BLaER1 treated with 17β-estradiol and CSF1 and Interleukin-3, amounts not matched to agents 10 nM and 100 nM (cell line): ENCODE measurements around the gene NRGN.

Source experiments
- H3K27ac ChIP-seq, 11 experiments: shearing (Covaris generic); formaldehyde crosslinking; 2 replicates each; pipeline ENCODE4 v1.8.1; 2022
- H3K27me3 ChIP-seq, 11 experiments: shearing (Covaris generic); formaldehyde crosslinking; 2 replicates each; pipeline ENCODE4 v1.8.1; 2022
- H3K36me3 ChIP-seq, 11 experiments: shearing (Covaris generic); formaldehyde crosslinking; 2 replicates each; pipeline ENCODE4 v1.8.1; 2022
- H3K4me1 ChIP-seq, 10 experiments: shearing (Covaris generic); formaldehyde crosslinking; 2 replicates each; pipeline ENCODE4 v1.8.1; 2022
- H3K4me2 ChIP-seq, 11 experiments: shearing (Covaris generic); formaldehyde crosslinking; 2 replicates each; pipeline ENCODE4 v1.8.1; 2022
- H3K4me3 ChIP-seq, 10 experiments: shearing (Covaris generic); formaldehyde crosslinking; 2 replicates each; pipeline ENCODE4 v1.8.1; 2022
- H3K9ac ChIP-seq, 11 experiments: shearing (Covaris generic); formaldehyde crosslinking; 2 replicates each; pipeline ENCODE4 v1.8.1; 2022
- H3K9me3 ChIP-seq, 11 experiments: shearing (Covaris generic); formaldehyde crosslinking; replicated peaks in 1 of 11; 2 replicates each; pipeline ENCODE4 v1.8.1; 2022
- H4K20me1 ChIP-seq, 11 experiments: shearing (Covaris generic); formaldehyde crosslinking; 2 replicates each; pipeline ENCODE4 v1.8.1; 2022
- Cebpa-rat ChIP-seq, 11 experiments: shearing (Covaris generic); IDR thresholded peaks; 2 replicates each; pipeline ENCODE4 v1.8.1; 2022

NRGN gene

DNA sequence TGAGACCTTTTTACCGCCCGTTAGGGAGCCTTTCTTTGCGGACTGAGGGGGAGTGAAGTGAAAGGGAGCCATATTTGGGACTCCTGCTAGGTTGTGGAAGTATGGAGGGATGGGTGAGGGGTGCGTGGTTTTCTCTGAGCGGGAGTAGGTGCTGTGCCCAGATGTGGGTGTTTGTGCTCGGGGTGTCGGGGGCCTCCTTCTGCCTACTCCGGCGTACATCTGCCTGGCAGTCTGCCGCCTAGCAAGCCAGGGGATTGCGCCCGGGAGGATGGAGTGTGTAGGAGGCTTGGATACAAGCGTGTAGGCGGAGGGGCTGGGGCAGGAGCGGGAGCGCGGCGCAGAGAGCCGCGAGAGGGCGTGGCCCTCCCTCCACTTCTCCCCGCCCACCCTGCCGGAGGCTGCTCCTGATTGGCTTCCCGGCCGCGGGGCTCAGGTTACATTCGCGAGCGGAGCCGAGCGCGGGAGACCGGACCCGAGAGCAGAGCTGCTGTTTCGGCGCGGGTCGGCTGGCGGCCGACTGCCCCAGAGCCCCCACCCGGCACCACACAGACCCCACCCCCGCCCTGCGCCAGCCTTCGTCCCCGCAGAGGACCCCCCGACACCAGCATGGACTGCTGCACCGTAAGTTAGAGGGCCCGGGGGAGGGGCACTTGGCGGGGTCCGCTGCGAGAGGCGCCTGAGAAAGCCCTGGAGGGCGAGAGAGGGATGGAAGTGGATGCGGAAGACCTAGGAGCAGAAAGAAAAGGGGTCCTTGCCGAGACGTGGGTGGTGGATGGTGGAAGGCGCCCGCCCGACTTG is at the start of gene NRGN:
Gene NRGN, plus strand, starts transcription at position 464 of the 798 bp plus-strand sequence. Its CDS starts 143 bp downstream, at position 607.
- TF ChIP-seq Cebpa-rat (IDR thresholded peaks at IDR 0.05) = no peak
- peak within 1 kb of the TSS; percentile 64 to 78 (median 74); a peak in 21 of 22 replicates for H3K9ac ChIP-seq
- H3K9me3 ChIP-seq = no peaks in the 10 kb centered on the region
- peaks cover 0 to 40% (median 16%) of the 10 kb centered on the region in 11 experiments; a peak in 10 of 22 replicates for H4K20me1 ChIP-seq
- peaks cover 0 to 5% (median 0%) of the 10 kb centered on the region in 11 experiments; a peak in 1 of 22 replicates for H3K27me3 ChIP-seq
- H3K36me3 ChIP-seq = peaks cover 0 to 6% (median 0%) of the 10 kb centered on the region in 11 experiments; a peak in 2 of 22 replicates
- H3K27ac ChIP-seq = peak within 1 kb of the TSS in 7 of 11 experiments; percentile 26 to 72 (median 52); a peak in 13 of 22 replicates
- peak within 1 kb of the TSS; percentile 64 to 81 (median 71) for H3K4me3 ChIP-seq
- peak within 1 kb of the TSS; percentile 84 to 98 (median 93) for H3K4me2 ChIP-seq
- H3K4me1 ChIP-seq = peaks cover 45 to 72% (median 52%) of the 10 kb centered on the region in 10 experiments

DNA sequence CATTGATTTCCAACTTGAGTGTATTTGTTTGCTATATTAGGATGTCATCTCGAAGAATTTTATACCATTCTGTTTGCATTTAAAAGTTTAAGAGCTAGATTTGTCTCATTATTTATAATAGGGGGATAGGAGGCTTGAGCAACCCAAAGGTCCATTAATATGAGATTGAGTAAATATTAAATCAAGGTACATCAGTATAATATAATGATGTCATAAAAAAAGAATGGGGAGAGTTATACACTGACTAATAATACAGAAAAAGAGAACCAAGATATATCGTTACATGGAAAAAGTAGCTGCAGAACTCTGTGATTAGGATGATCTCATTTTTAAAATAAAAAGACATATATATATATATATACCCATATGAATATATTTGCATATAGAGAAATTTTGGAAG is 46.6 kb upstream of the NRGN start:
- Histone ChIP-seq H3K9me3 (peaks cover 0 to 7% (median 0%) of the 10 kb centered on the region in 11 experiments; a peak in 6 of 22 replicates), H3K36me3 (no peaks in the 10 kb centered on the region), H3K27ac (no peak overlapping the region), H4K20me1 (no peaks in the 10 kb centered on the region), H3K4me1 (no peaks in the 10 kb centered on the region), H3K9ac (no peak overlapping the region), H3K4me2 (no peak overlapping the region), H3K4me3 (no peak overlapping the region), H3K27me3 (no peaks in the 10 kb centered on the region)
- no peak for TF ChIP-seq Cebpa-rat (IDR thresholded peaks at IDR 0.05)

DNA sequence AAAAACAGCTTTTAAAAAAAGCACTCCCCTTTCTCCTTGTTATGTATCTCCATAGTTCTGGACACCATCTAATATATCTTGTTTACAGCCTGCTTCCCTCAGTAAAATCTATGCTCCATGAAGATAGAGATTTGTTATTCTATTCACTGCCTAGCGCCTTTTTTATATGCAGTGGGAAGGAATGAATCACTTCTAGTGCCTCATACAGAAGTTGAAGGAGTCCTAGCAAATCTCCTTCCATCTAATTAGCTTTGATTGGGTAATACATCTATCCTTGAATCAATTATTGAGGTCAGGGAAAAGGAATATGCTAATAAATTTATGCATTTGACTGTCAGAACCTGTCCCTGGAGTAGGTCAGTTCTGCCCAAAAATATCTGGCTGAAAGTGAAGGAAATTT is 40.2 kb upstream of the NRGN start:
- H4K20me1 ChIP-seq = no peaks in the 10 kb centered on the region
- H3K9ac ChIP-seq = no peak overlapping the region
- H3K4me2 ChIP-seq = no peak overlapping the region
- no peaks in the 10 kb centered on the region for H3K4me1 ChIP-seq
- H3K36me3 ChIP-seq = no peaks in the 10 kb centered on the region
- H3K4me3 ChIP-seq = no peak overlapping the region
- H3K27me3 ChIP-seq = no peaks in the 10 kb centered on the region
- no peak for TF ChIP-seq Cebpa-rat (IDR thresholded peaks at IDR 0.05)
- no peak overlapping the region for H3K27ac ChIP-seq
- H3K9me3 ChIP-seq = peaks cover 17 to 45% (median 35%) of the 10 kb centered on the region in 11 experiments

DNA sequence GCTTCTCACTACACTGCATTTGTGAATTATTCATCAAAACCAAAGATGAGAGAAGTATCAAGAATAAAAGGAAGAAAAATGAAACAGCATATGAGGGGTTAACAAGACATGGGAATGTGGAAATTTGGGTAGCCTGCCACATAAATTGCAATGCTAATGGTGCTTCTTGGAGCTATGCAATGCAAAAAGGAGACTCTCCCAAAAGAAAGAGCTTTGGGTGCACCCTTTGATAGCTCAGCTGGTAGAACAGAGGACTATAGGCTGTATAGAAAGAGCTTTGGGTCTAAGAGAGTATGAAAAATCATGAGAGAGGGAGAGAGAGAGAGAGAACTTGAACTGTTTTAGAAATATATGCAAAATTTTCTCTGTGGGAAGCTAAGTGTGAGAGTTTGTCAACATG is 39.7 kb upstream of the NRGN start:
- H3K9ac ChIP-seq = no peak overlapping the region
- H3K4me3 ChIP-seq = no peak overlapping the region
- no peaks in the 10 kb centered on the region for H3K4me1 ChIP-seq
- H3K36me3 ChIP-seq = no peaks in the 10 kb centered on the region
- H4K20me1 ChIP-seq = no peaks in the 10 kb centered on the region
- H3K27me3 ChIP-seq = no peaks in the 10 kb centered on the region
- peaks cover 17 to 45% (median 35%) of the 10 kb centered on the region in 11 experiments for H3K9me3 ChIP-seq
- H3K4me2 ChIP-seq = no peak overlapping the region
- TF ChIP-seq Cebpa-rat (IDR thresholded peaks at IDR 0.05) = no peak
- H3K27ac ChIP-seq = no peak overlapping the region

DNA sequence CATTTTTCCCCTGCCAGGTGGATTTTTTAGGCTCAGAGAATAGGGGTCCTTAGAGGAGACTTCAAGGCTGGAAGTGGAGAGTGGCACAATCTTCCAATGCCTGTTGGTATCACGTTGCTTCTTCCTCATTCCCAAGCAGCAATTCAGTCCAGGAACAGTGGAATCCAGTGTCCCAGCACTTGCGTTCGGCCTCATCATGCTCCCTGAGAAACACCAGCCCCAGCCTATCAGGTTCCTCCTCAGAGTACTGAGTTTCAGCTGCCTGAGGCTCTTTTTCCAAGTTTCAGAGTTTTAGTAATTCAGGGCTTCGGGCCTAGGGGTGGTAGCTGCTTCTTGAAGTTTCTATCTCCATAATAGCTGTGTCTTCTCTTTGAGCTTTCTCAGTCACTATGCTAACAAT is 31.9 kb upstream of the NRGN start:
- H3K27me3 ChIP-seq = no peaks in the 10 kb centered on the region
- H3K4me2 ChIP-seq = no peak overlapping the region
- no peak overlapping the region for H3K4me3 ChIP-seq
- no peak for TF ChIP-seq Cebpa-rat (IDR thresholded peaks at IDR 0.05)
- no peaks in the 10 kb centered on the region for H3K4me1 ChIP-seq
- no peaks in the 10 kb centered on the region for H4K20me1 ChIP-seq
- H3K36me3 ChIP-seq = no peaks in the 10 kb centered on the region
- H3K9me3 ChIP-seq = peaks cover 15 to 34% (median 27%) of the 10 kb centered on the region in 11 experiments
- H3K27ac ChIP-seq = no peak overlapping the region
- no peak overlapping the region for H3K9ac ChIP-seq

DNA sequence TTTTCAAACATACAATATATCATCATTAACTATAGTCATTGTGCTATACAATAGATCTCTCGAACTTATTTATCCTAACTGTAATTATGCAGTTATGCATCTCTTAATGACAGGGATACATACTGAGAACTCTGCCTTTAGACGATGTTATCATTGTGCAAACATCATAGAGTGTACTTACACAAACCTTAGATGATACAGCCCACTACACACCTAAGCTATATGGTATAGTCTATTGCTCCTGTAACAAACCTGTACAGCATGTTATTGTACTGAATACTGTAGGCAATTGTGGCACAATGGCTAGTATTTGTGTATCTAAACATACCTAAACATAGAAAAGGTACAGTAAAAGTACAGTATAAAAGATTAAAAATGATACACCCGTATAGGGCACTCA is 27.4 kb upstream of the NRGN start:
- H3K4me1 ChIP-seq = peaks cover 11 to 15% (median 13%) of the 10 kb centered on the region in 10 experiments
- no peak overlapping the region for H3K4me3 ChIP-seq
- no peak overlapping the region for H3K9ac ChIP-seq
- peaks cover 0 to 2% (median under 1%) of the 10 kb centered on the region in 11 experiments; a peak in 3 of 22 replicates for H4K20me1 ChIP-seq
- H3K4me2 ChIP-seq = no peak overlapping the region
- no peak overlapping the region for H3K27ac ChIP-seq
- no peaks in the 10 kb centered on the region for H3K36me3 ChIP-seq
- peaks cover 12 to 31% (median 21%) of the 10 kb centered on the region in 11 experiments for H3K27me3 ChIP-seq
- H3K9me3 ChIP-seq = peaks cover 11 to 19% (median 16%) of the 10 kb centered on the region in 11 experiments
- TF ChIP-seq Cebpa-rat (IDR thresholded peaks at IDR 0.05) = no peak

DNA sequence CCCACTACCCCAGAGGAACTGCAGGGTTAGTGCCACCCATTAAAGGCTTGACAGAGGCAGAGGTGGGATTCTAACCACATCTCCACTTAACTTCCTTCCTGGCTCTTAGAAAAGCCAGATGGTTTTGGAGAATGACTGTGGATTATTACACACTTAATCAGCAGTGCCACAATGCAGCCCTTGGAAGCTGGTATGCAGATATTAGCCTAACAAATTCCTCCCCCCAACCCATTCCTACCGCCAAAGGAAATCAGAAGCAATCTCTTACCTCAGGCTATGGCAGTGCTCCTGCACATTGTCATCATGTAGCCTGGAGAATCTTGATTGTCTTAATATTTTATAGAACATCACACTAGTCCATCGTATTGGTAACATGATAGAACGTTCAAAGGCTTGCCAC is 23.2 kb upstream of the NRGN start:
- no peak overlapping the region for H3K27ac ChIP-seq
- H3K4me2 ChIP-seq = peak overlapping the region; percentile 18 to 99 (median 42); a peak in 20 of 22 replicates

DNA sequence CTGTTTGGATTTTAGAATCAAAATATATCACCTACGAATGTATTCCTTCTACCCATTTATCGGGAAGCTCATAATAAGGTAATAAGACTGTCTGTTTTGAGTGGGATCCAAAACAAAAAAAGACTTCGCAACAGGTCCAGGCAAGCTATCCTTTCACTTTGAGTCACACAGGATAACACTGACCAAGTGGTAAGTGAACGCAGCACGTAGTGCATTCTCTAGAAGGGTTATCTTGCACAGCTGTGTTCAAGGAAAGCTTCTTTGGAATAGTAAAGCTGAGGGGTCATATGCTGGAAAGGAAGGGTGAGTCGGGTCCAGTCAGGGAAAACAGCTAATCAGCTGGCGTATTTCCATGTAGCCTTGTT is 22.3 kb upstream of the NRGN start:
- no peaks in the 10 kb centered on the region for H3K9me3 ChIP-seq
- H3K27ac ChIP-seq = no peak overlapping the region
- H3K27me3 ChIP-seq = peaks cover 43 to 59% (median 50%) of the 10 kb centered on the region in 11 experiments
- peaks cover 0 to 16% (median 10%) of the 10 kb centered on the region in 11 experiments; a peak in 14 of 22 replicates for H4K20me1 ChIP-seq
- peak overlapping the region in 7 of 10 experiments; percentile 41 to 59 (median 49); a peak in 4 of 20 replicates for H3K4me3 ChIP-seq
- H3K4me1 ChIP-seq = peaks cover 53 to 65% (median 58%) of the 10 kb centered on the region in 10 experiments
- H3K36me3 ChIP-seq = no peaks in the 10 kb centered on the region
- peak overlapping the region; percentile 86 to 99 (median 96) for H3K4me2 ChIP-seq
- 0 out of 22 replicates have a peak overlapping the region, but pooled peaks of 1 of the 11 experiments have one; percentile 3 for H3K9ac ChIP-seq
- no peak for TF ChIP-seq Cebpa-rat (IDR thresholded peaks at IDR 0.05)

More for the DNA sequence above, 23.2 kb upstream of the NRGN start:
- TF ChIP-seq Cebpa-rat (IDR thresholded peaks at IDR 0.05) = no peak
- Histone ChIP-seq H3K36me3 (no peaks in the 10 kb centered on the region), H3K9ac (no peak overlapping the region), H3K4me1 (peaks cover 44 to 57% (median 50%) of the 10 kb centered on the region in 10 experiments), H3K9me3 (no peaks in the 10 kb centered on the region), H3K27me3 (peaks cover 43 to 59% (median 50%) of the 10 kb centered on the region in 11 experiments), H3K4me3 (no peak overlapping the region), H4K20me1 (peaks cover 0 to 16% (median 10%) of the 10 kb centered on the region in 11 experiments; a peak in 14 of 22 replicates)
